ENCODE measurements around the gene TLE4. TPM values are rescaled to one million over a fixed set of nuclear protein-coding genes. Genes with fewer than 3 reads are reported as not detected.
A peak's percentile ranks its signal among the peaks of the same experiment; 100 is the strongest.

Gene TLE4
- total RNA-seq, 1 donor: 79.0 TPM

DNA sequence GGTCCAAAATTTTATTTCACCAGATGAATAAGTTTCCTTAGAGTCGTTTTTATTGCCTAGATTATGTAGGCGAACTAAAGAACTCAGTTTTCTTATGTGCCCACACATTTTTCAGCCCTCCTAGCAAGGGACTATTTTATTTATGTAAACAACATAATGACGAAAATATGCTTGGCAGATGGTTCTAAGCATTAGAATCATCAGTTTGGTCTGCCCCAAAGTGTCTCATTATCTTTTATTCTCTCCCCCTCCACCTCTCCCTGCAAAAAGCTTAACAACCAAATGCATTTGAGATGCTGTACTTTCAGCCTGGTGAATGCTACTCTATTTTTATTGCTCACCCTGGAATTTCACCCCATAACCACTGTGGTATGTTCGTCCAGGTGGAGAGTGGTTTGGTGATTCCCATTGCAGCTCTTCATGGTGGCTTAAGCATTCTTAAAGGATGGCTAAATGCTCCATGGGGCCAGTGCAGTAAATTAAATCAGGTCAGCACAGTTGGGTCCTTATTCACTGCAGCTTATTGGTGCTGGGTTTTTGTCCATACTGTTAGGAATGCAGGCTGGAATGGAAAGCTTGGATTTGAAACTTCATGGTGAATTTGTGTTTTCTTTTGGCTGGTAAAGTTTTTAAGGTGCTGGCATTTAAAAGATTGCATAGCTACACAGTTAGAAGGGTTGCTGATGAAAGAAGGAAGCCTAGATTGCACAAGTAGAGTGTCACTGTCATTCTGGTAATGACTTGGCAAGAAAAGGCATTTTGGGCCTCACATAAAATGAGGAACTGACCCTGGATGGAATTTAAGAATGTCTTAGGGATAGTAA is 39.2 kb downstream of the TLE4 start:
- peak; percentile 88 for DNase-seq (ENCODE audit: low read depth)
- TF ChIP-seq, protein P1, sequence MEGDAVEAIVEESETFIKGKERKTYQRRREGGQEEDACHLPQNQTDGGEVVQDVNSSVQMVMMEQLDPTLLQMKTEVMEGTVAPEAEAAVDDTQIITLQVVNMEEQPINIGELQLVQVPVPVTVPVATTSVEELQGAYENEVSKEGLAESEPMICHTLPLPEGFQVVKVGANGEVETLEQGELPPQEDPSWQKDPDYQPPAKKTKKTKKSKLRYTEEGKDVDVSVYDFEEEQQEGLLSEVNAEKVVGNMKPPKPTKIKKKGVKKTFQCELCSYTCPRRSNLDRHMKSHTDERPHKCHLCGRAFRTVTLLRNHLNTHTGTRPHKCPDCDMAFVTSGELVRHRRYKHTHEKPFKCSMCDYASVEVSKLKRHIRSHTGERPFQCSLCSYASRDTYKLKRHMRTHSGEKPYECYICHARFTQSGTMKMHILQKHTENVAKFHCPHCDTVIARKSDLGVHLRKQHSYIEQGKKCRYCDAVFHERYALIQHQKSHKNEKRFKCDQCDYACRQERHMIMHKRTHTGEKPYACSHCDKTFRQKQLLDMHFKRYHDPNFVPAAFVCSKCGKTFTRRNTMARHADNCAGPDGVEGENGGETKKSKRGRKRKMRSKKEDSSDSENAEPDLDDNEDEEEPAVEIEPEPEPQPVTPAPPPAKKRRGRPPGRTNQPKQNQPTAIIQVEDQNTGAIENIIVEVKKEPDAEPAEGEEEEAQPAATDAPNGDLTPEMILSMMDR (IDR thresholded peaks at IDR 0.05; ENCODE audit: insufficient read depth, low read depth, low read length): no peak
- H3K4me3 ChIP-seq (ENCODE audit: low read depth, low read length): no peak overlapping the region

- no peak overlapping the region for H3K4me3 ChIP-seq (ENCODE audit: low read depth, low read length)
- TF ChIP-seq, protein P1 (IDR thresholded peaks at IDR 0.05; ENCODE audit: insufficient read depth, low read depth, low read length): no peak
Observed at GRCh38 chr9:79613145-79613544, 41.4 kb downstream of the TLE4 start.

DNA sequence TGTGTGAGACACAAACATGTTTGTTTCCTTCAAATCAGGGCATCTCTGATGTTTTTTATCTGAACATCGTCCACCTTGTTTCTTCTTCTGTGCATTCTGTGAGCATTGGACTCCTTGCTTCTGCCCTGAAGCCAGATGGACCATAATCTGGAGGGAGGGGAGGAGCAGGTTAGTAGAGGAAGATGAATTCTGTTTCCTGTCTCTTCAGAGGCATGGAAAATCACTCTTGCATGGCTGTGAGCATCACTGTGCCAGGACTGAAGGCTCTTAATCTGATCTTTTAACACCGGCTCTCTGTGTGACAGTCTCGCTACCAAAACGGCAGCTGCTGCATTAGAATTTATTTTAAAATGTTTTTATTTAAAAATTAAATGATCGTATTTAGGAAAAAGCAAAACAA is 43.3 kb downstream of the TLE4 start:
- no peak for DNase-seq (ENCODE audit: low read depth)
- no peak overlapping the region for H3K4me3 ChIP-seq (ENCODE audit: low read depth, low read length)
- TF ChIP-seq, protein P1 (IDR thresholded peaks at IDR 0.05; ENCODE audit: insufficient read depth, low read depth, low read length): no peak

More at GRCh38 chr9:79613145-79613544, 41.4 kb downstream of the TLE4 start:
- DNase-seq (ENCODE audit: low read depth): no peak

DNA sequence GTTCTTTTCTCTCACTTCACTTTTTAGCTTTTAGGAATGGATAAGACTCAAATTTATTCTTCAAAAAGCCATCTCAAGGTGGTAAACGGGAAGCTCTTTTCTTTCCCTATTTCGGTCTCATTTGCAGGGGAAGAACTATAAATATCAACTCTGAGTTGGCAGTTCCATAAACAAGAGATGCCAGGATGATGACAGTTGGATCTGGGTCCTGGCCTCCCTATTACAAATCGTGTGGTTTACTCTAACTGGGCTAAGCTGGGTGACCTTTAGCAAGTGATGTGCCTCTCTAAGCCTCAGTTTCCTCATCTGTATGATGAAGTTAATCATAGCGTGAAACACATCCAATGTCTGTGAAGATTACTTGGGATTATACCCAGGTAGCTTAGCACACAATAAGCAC is 44.2 kb downstream of the TLE4 start:
- TF ChIP-seq, protein P1 (IDR thresholded peaks at IDR 0.05; ENCODE audit: insufficient read depth, low read depth, low read length): no peak
- no peak overlapping the region for H3K4me3 ChIP-seq (ENCODE audit: low read depth, low read length)
- no peak for DNase-seq (ENCODE audit: low read depth)

- H3K4me3 ChIP-seq (ENCODE audit: low read depth, low read length): no peak overlapping the region
- TF ChIP-seq, protein P1 (IDR thresholded peaks at IDR 0.05; ENCODE audit: insufficient read depth, low read depth, low read length): no peak
- DNase-seq (ENCODE audit: low read depth): no peak
Observed at GRCh38 chr9:79616971-79617370, 45.2 kb downstream of the TLE4 start.

- H3K4me3 ChIP-seq (ENCODE audit: low read depth, low read length): no peak overlapping the region
- TF ChIP-seq, protein P1 (IDR thresholded peaks at IDR 0.05; ENCODE audit: insufficient read depth, low read depth, low read length): no peak
- peak; percentile 60 for DNase-seq (ENCODE audit: low read depth)
Observed at GRCh38 chr9:79617395-79617794, 45.6 kb downstream of the TLE4 start.

All from fibroblast of villous mesenchyme (primary cell).